Neural progenitor cell (in vitro differentiated cells): ENCODE data around the gene ARL5B. TPM values are rescaled to one million over a fixed set of nuclear protein-coding genes. Genes with fewer than 3 reads are reported as not detected.

ENCODE experiments used
- DNase-seq: peaks from one replicate; pipeline ENCODE4 v3.0.0-alpha.2; 2016; ENCODE audit warnings: low spot score
- H2AFZ ChIP-seq: fragments of 200-600 bp; sonication (generic); replicated peaks from 2 replicates; pipeline ENCODE4 v1.6.1; 2016; ENCODE audit warnings: antibody characterized with exemption
- H3F3A ChIP-seq: fragments of 200-600 bp; sonication (generic); 2 replicates; pipeline ENCODE4 v1.6.1; 2016; ENCODE audit warnings: antibody characterized with exemption, low read depth
- H3K27ac ChIP-seq: fragments of 200-600 bp; sonication (generic); 2 replicates; pipeline ENCODE4 v1.5.1; 2016; ENCODE audit warnings: mild to moderate bottlenecking
- H3K27me3 ChIP-seq: fragments of 200-600 bp; sonication (generic); 2 replicates; pipeline ENCODE4 v1.6.1; 2016; ENCODE audit warnings: mild to moderate bottlenecking, moderate library complexity
- H3K36me3 ChIP-seq: fragments of 200-600 bp; sonication (generic); 2 replicates; pipeline ENCODE4 v1.5.1; 2016
- H3K4me1 ChIP-seq: fragments of 200-600 bp; sonication (generic); 2 replicates; pipeline ENCODE4 v1.6.1; 2016; ENCODE audit warnings: mixed run types
- H3K4me2 ChIP-seq: fragments of 200-600 bp; sonication (generic); 2 replicates; pipeline ENCODE4 v1.6.1; 2016
- H3K4me3 ChIP-seq: fragments of 200-600 bp; sonication (generic); 2 replicates; pipeline ENCODE4 v1.5.1; 2016
- H3K79me2 ChIP-seq: fragments of 200-600 bp; sonication (generic); 2 replicates; pipeline ENCODE4 v1.6.1; 2016; ENCODE audit warnings: low read depth
- H3K9ac ChIP-seq: fragments of 200-600 bp; sonication (generic); 2 replicates; pipeline ENCODE4 v1.6.1; 2016
- H3K9me3 ChIP-seq: fragments of 200-600 bp; sonication (generic); 2 replicates; pipeline ENCODE4 v1.5.1; 2016; ENCODE audit warnings: low read depth
- H4K20me1 ChIP-seq: fragments of 200-600 bp; sonication (generic); 2 replicates; pipeline ENCODE4 v1.6.1; 2016; ENCODE audit warnings: low read depth
- H3K27ac Mint-ChIP-seq: 3 replicates; pipeline ENCODE4 v1.8.0; 2021; ENCODE audit warnings: mixed read lengths
- H3K27me3 Mint-ChIP-seq: 2 replicates; pipeline ENCODE4 v1.8.0; 2022; ENCODE audit warnings: low read depth, mild to moderate bottlenecking, inconsistent platforms, moderate library complexity, mixed read lengths; ENCODE audit not compliant: insufficient read depth
- H3K36me3 Mint-ChIP-seq: 3 replicates; pipeline ENCODE4 v1.8.0; 2021; ENCODE audit warnings: mixed read lengths
- H3K4me1 Mint-ChIP-seq: 3 replicates; pipeline ENCODE4 v1.8.0; 2021; ENCODE audit warnings: mixed read lengths
- H3K4me3 Mint-ChIP-seq: 3 replicates; pipeline ENCODE4 v1.8.0; 2021; ENCODE audit warnings: mild to moderate bottlenecking, moderate library complexity, mixed read lengths
- H3K9me3 Mint-ChIP-seq: 3 replicates; pipeline ENCODE4 v1.8.0; 2020; ENCODE audit warnings: mixed read lengths
- EZH2 ChIP-seq: fragments of 200-600 bp; sonication (generic); IDR thresholded peaks from 2 replicates; pipeline ENCODE4 v1.6.1; 2017; ENCODE audit warnings: antibody characterized with exemption, mild to moderate bottlenecking, moderate library complexity
- EZH2phosphoT487 ChIP-seq: fragments of 200-600 bp; sonication (generic); IDR thresholded peaks from 2 replicates; pipeline ENCODE4 v1.6.1; 2017; ENCODE audit warnings: antibody characterized with exemption
- total RNA-seq: library from RNA; depleted of rRNA; stranded (reverse); fragments of >200 nt; gene quantifications from 2 replicates; pipeline ENCODE4 v1.2.3, GENCODE V29; 2015; ENCODE audit warnings: low replicate concordance
- TF ChIP-seq, protein P1 (sequence below): fragments of 200-600 bp; sonication (generic); IDR thresholded peaks from 2 replicates; pipeline ENCODE4 v1.5.1; 2017; ENCODE audit warnings: antibody characterized with exemption, mild to moderate bottlenecking

Gene ARL5B
- total RNA-seq, 1 donor from 2014 or later: 108 TPM

DNA sequence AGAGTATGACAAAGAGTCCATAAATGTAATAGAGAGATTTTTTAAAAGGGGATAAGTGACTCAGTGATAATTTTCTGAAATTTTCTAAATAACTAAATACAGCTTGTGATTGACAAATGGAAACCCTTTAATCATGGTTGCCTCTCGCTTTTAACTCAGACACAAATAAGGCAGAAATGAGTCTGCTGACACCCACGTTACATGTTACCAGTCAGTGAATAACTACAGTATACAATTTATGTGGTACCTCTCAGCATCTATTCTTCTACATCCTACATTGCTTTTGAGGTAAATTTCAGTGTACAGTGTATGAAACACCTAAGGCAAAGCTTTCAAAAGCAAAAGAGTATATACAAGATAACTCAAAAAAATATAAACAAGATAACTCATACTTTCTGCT, 12.1 kb upstream of the ARL5B start:
- H3K36me3 ChIP-seq: no peaks in the 10 kb centered on the region
- no peaks in the 10 kb centered on the region for H4K20me1 ChIP-seq
- H3F3A ChIP-seq: peaks cover 4% of the 10 kb centered on the region
- no peak for DNase-seq
- H3K27me3 ChIP-seq: no peaks in the 10 kb centered on the region
- no peak overlapping the region for H3K4me3 ChIP-seq
- no peak overlapping the region for H3K27ac Mint-ChIP-seq
- H3K4me1 Mint-ChIP-seq: peaks cover 23% of the 10 kb centered on the region
- no peak overlapping the region for H3K4me2 ChIP-seq
- peaks cover 17% of the 10 kb centered on the region for H3K4me1 ChIP-seq
- peaks cover 35% of the 10 kb centered on the region for H3K79me2 ChIP-seq
- H3K36me3 Mint-ChIP-seq: peaks cover 1% of the 10 kb centered on the region
- H3K27ac ChIP-seq: no peak overlapping the region
- H2AFZ ChIP-seq: no peak overlapping the region
- no peak for TF ChIP-seq EZH2phosphoT487
- TF ChIP-seq EZH2: no peak
- TF ChIP-seq, protein P1, sequence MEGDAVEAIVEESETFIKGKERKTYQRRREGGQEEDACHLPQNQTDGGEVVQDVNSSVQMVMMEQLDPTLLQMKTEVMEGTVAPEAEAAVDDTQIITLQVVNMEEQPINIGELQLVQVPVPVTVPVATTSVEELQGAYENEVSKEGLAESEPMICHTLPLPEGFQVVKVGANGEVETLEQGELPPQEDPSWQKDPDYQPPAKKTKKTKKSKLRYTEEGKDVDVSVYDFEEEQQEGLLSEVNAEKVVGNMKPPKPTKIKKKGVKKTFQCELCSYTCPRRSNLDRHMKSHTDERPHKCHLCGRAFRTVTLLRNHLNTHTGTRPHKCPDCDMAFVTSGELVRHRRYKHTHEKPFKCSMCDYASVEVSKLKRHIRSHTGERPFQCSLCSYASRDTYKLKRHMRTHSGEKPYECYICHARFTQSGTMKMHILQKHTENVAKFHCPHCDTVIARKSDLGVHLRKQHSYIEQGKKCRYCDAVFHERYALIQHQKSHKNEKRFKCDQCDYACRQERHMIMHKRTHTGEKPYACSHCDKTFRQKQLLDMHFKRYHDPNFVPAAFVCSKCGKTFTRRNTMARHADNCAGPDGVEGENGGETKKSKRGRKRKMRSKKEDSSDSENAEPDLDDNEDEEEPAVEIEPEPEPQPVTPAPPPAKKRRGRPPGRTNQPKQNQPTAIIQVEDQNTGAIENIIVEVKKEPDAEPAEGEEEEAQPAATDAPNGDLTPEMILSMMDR: no peak
- H3K9ac ChIP-seq: no peak overlapping the region
- H3K27me3 Mint-ChIP-seq: peaks cover 6% of the 10 kb centered on the region
- H3K9me3 Mint-ChIP-seq: no peaks in the 10 kb centered on the region
- no peak overlapping the region for H3K4me3 Mint-ChIP-seq
- H3K9me3 ChIP-seq: no peaks in the 10 kb centered on the region

DNA sequence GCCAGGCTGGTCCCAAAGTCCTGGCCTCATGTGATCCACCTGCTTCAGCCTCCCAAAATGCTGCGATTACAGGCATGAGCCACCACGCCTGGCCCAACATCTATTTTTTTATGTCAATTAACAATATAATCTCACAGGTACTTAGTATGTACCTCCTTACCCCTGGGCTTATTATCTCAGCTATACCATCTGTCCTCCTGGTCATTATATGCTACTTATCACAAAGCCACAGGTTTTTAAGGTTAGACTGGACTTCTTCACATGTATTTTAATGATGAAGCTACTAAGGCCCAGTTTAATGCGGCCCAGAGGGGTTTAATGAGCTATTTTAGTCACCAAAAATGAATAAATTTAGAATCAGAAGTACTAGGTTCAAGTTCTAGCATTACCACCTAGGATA, 11.3 kb upstream of the ARL5B start:
- Mint-ChIP-seq H3K36me3 (peaks cover 1% of the 10 kb centered on the region), H3K4me3 (no peak overlapping the region), H3K4me1 (peaks cover 26% of the 10 kb centered on the region), H3K9me3 (no peaks in the 10 kb centered on the region), H3K27ac (no peak overlapping the region), H3K27me3 (peaks cover 6% of the 10 kb centered on the region)
- H3K79me2 ChIP-seq: peaks cover 35% of the 10 kb centered on the region
- no peak overlapping the region for H3K4me3 ChIP-seq
- H3F3A ChIP-seq: peaks cover 5% of the 10 kb centered on the region
- no peak overlapping the region for H3K9ac ChIP-seq
- H3K4me1 ChIP-seq: peaks cover 17% of the 10 kb centered on the region
- H3K27ac ChIP-seq: no peak overlapping the region
- no peaks in the 10 kb centered on the region for H3K27me3 ChIP-seq
- no peaks in the 10 kb centered on the region for H3K9me3 ChIP-seq
- no peaks in the 10 kb centered on the region for H3K36me3 ChIP-seq
- no peak for DNase-seq
- TF ChIP-seq EZH2phosphoT487 (no peak), EZH2 (no peak)
- TF ChIP-seq, protein P1: no peak
- H3K4me2 ChIP-seq: no peak overlapping the region
- no peak overlapping the region for H2AFZ ChIP-seq
- H4K20me1 ChIP-seq: no peaks in the 10 kb centered on the region

DNA sequence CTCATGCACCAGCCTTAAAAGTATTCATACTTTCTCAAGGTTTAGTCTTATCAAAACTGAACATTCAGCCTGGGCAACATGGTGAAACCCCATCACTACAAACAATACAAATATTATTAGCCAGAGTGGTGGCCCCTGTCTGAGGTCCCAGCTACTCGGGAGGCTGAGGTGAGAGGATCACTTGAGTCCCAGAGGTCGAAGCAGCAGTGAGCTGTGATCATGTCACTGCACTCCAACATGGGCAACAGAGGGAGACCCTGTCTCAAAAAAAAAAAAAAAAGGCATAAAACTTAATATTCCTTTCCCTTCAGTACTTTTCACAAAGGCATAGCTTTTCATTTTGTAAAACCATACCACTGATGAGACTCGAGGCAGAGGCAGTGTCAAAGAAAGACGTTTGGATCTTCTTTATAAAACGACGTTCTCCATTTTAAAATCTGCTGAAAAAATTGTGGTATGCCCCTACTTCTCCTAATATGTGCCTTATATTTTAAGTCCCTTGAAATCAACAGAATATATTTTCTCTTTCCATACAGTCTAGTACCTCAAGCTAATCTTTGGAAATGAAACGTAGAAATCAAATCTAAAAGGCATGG, 9.8 kb upstream of the ARL5B start:
- Histone ChIP-seq H3K36me3 (no peaks in the 10 kb centered on the region), H3K4me1 (peaks cover 17% of the 10 kb centered on the region), H3K9ac (peak overlapping the region; percentile 81), H4K20me1 (no peaks in the 10 kb centered on the region), H3F3A (peaks cover 5% of the 10 kb centered on the region), H3K4me3 (peak overlapping the region; percentile 86), H3K9me3 (no peaks in the 10 kb centered on the region), H3K4me2 (peak overlapping the region; percentile 93), H2AFZ (no peak overlapping the region), H3K27ac (no peak overlapping the region), H3K79me2 (peaks cover 35% of the 10 kb centered on the region), H3K27me3 (no peaks in the 10 kb centered on the region)
- peaks cover 26% of the 10 kb centered on the region for H3K4me1 Mint-ChIP-seq
- H3K27ac Mint-ChIP-seq: no peak overlapping the region
- H3K9me3 Mint-ChIP-seq: no peaks in the 10 kb centered on the region
- DNase-seq: no peak
- TF ChIP-seq EZH2 (no peak), EZH2phosphoT487 (no peak)
- TF ChIP-seq, protein P1: no peak
- H3K4me3 Mint-ChIP-seq: peak overlapping the region; percentile 97
- peaks cover 6% of the 10 kb centered on the region for H3K27me3 Mint-ChIP-seq
- H3K36me3 Mint-ChIP-seq: peaks cover 1% of the 10 kb centered on the region
